NCI-H1048 (cell line): ENCODE measurements around the gene COL21A1.

ENCODE experiments used
- DNase-seq: peaks from one replicate; lab custom pipeline; 2025; lab: John Stamatoyannopoulos, UW

Gene COL21A1

GRCh38 chr6:56106231-56106630, 141.1 kb downstream of the COL21A1 start:
- no peak for DNase-seq

GRCh38 chr6:56104591-56104990, 142.8 kb downstream of the COL21A1 start:
- no peak for DNase-seq

GRCh38 chr6:56102216-56102615, 145.2 kb downstream of the COL21A1 start:
- no peak for DNase-seq

- DNase-seq, result no peak
Observed at GRCh38 chr6:56101141-56101553, 146.2 kb downstream of the COL21A1 start.

GRCh38 chr6:56096946-56097621, 150.3 kb downstream of the COL21A1 start:
- DNase-seq, result no peak

- no peak for DNase-seq
Observed at GRCh38 chr6:56096541-56096940, 150.8 kb downstream of the COL21A1 start.

GRCh38 chr6:56093776-56094175, 153.6 kb downstream of the COL21A1 start:
- DNase-seq, result no peak

- DNase-seq, result no peak
Observed at GRCh38 chr6:56091159-56091869, 156.1 kb downstream of the COL21A1 start.

GRCh38 chr6:56088641-56089040, 158.7 kb downstream of the COL21A1 start:
- no peak for DNase-seq

GRCh38 chr6:56087421-56087820, 160.0 kb downstream of the COL21A1 start:
- no peak for DNase-seq

GRCh38 chr6:56079751-56080540, 167.4 kb downstream of the COL21A1 start:
- no peak for DNase-seq

- no peak for DNase-seq
Observed at GRCh38 chr6:56076033-56076432, 171.3 kb downstream of the COL21A1 start.

- no peak for DNase-seq
Observed at GRCh38 chr6:56073761-56074160, 173.6 kb downstream of the COL21A1 start.

- DNase-seq, result no peak
Observed at GRCh38 chr6:56073315-56073714, 174.1 kb downstream of the COL21A1 start.

- no peak for DNase-seq
Observed at GRCh38 chr6:56072856-56073255, 174.5 kb downstream of the COL21A1 start.

- no peak for DNase-seq
Observed at GRCh38 chr6:56065408-56065807, 182.0 kb downstream of the COL21A1 start.

GRCh38 chr6:56062836-56063235, 184.5 kb downstream of the COL21A1 start:
- no peak for DNase-seq

GRCh38 chr6:56058636-56059035, 188.7 kb downstream of the COL21A1 start:
- no peak for DNase-seq

- no peak for DNase-seq
Observed at GRCh38 chr6:56055081-56055704, 192.2 kb downstream of the COL21A1 start.

- no peak for DNase-seq
Observed at GRCh38 chr6:56051202-56051598, 196.2 kb downstream of the COL21A1 start.

GRCh38 chr6:56050530-56051201, 196.7 kb downstream of the COL21A1 start:
- DNase-seq, result no peak

GRCh38 chr6:56048601-56049000, 198.8 kb downstream of the COL21A1 start:
- no peak for DNase-seq
